Uterus (tissue), 2 donors: ENCODE measurements around the gene HNRNPL.

Source experiments
- CTCF ChIP-seq, 4 experiments: fragments of 200-600 bp in 2 of 4; fragments of 450-650 bp in 2 of 4; sonication (generic) in 2 of 4; IDR thresholded peaks; one replicate each; pipeline ENCODE4 v1.5.1; 2016 to 2019; ENCODE audit warnings: antibody characterized with exemption in 4 of 4, mild to moderate bottlenecking in 2 of 4, moderate library complexity in 1 of 4
- POLR2A ChIP-seq, 2 donors: fragments of 450-650 bp; IDR thresholded peaks; one replicate each; pipeline ENCODE4 v1.6.1; 2016; ENCODE audit warnings: antibody characterized with exemption in 2 of 2, mild to moderate bottlenecking in 1 of 2, moderate library complexity in 1 of 2

- TF ChIP-seq CTCF (IDR thresholded peaks at IDR 0.05): no peak
- TF ChIP-seq POLR2A (IDR thresholded peaks at IDR 0.05): no peak
Observed at GRCh38 chr19:38839816-38840582, 9.8 kb downstream of the HNRNPL start.
